G401.6 (cell line): ENCODE data around the gene NAP1L4.

Source experiments
- FAIRE-seq: peaks from 2 replicates; lab custom pipeline; 2012; peaks lifted over from hg19 to GRCh38; lab: Jason Lieb, UNC

Gene NAP1L4

DNA sequence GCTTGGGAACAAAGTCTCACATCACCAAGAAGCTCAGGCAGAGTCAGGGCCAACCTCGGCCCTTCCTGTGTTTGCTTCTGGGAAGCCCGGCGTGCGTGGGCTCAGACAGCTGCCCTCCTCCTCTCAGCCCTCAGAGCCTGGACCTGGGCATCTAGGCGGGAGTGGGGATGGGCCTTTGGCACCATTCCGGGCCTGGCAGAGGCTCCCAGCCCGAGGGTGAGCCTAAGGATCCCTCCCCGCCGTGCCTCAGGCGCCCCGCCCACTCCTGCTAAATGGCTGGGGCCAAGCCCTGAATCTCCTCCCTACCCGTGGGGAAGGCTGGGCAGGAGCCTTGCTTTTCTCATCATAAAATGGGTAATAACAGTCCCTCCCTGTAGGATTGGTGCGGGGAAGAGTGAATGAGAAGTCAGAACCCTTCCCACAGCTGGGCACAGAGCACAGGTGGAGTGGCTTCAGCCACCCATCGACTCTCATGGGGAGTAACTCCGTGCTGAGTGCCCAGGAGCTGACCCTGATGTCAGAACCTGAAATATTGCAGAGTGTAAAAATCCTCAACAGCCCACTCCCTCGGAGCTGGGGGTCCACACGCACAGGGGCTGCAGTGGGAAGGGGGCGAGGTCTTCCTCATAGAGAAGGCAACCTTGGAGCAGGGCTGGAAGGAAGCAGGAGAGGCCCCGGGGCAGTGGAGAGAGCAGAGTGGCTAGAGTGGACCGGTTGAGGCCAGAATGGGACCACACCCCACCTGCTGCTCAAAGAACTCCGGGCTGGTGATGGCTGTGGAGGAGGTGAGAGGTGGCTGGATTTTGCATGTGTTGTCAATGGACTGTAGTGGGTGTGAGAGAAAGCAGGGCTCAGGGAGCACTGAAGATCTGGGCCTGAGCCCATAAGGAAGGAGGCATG, 87.7 kb downstream of the NAP1L4 start:
- no peak for FAIRE-seq

DNA sequence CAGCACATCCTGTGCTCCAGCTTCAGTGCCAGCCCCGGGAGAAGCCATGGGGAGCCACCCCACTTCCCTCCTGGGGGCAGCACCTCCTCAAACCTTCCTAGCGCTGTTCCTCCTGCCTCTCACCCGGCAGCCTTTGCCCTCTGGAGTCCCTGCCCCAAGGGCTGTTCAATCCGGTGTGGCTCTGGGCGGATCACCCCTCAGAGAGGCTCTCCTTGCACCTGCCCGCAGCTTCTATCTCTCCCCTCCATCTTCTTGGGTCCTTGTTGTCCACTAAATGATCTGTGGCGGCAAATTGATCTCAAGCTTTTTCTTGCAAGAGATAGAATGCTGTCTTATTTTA, 88.5 kb downstream of the NAP1L4 start:
- no peak for FAIRE-seq

DNA sequence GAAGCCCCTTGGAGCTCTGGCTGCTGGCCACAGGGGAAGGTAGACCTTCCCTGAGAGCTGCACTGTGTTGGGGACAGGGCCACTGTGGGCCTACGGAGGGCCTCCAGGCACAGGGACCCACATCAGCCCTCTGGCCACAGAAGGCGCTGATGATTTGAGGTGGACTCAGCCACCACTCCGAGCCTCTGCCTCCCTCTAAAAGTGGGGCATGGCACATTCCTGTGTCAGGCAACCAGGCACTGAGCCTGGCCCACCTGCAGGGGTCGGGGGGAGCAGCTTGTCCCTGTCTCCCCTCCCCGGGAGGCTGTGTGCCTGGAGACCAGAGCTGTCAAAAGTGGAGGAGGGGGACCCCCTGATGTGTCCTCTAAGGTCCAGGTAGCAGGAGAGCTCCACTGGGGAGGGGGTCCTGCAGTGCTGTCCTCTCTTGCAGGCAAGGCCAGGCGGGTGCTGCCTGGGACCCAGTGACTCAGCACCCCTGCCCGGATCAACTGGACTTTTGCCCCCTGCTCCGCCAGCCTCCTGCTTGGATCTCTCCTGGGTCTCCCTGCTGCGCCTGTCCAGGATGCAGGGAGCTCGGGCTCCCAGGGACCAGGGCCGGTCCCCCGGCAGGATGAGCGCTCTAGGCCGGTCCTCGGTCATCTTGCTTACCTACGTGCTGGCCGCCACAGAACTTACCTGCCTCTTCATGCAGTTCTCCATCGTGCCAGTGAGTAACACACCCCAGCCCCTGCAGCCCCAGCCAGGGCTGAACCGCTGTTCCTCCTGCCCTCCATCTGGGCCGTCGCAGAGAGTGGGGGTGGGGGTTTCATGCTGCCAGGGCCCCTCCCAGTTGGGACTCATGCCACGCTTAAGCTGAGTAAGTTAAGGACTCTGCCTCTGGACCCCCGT, 89.1 kb downstream of the NAP1L4 start:
- no peak for FAIRE-seq

DNA sequence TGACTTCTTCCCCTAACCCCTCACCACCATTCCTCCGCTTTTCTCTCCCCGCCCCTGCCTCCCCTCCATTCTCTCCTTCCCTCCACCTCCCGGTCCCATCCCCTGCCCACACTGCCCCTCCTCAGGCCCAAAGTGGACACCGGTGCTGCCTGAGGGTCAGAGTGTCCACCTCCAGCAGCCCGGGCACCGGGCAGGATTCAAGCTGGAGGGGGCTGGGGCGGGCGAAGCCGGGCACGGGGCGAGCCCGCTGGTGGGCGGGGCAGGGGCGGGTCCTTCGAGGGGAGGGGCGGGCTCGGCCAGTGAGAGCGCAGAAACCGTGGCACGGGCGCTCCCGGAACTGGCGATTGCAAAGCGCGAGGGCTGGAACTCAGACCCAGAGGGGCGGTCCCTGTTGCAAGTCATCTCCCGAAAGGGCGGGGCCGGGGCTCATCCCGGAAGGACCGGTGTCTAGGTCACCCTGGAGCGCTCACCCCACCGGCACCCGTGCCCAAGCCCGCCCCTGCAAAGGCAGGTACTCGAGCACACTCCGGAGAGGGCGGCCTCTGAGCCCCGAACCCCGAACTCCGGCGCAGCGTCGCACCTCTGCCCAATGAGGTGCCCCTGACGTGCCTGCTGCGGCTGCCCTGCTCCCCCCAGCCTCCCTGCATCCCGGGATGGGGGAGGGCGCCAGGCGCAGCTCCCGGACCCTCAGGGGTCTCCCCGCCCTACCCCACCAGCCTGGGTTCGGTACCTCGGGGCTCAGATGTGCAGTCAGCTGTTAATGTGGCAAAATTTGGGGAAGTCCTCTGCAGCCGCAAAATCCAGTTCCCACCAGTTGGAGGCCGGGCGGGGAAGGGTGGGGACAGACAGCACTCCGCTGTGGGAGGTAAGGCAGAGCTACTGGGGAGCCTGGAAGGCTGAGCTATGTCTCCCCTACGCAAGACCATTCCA, 90.0 kb downstream of the NAP1L4 start:
- no peak for FAIRE-seq

DNA sequence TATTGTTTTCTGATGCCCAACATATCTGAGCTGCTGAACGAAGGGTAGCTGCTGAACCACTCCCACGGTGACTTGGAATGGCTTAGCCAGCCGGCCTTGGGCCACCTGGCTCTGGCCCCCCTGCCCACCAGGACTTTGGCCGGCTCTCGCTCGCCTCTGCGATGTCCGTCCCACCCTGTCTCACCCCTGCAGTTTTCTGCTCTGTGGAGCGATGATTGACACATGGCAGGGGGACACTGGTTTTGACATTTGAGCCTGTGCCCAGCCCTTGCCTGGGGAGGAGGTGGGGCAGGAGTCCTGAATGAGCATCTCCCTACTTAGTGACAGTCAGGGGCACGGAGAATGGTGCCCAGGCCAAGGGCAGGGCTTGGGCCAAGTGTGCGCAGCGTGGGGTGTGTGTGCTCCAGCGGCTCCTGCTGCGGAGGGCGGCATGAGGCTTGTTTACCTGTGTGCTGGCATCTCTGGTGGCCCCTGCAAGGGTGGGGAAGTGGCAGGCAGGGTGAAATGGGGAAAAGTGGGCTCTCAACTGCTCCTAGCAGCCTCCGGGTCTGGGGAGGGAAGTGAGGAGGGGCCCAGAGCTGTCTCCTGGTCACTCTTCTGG, 90.8 kb downstream of the NAP1L4 start:
- FAIRE-seq, result no peak

DNA sequence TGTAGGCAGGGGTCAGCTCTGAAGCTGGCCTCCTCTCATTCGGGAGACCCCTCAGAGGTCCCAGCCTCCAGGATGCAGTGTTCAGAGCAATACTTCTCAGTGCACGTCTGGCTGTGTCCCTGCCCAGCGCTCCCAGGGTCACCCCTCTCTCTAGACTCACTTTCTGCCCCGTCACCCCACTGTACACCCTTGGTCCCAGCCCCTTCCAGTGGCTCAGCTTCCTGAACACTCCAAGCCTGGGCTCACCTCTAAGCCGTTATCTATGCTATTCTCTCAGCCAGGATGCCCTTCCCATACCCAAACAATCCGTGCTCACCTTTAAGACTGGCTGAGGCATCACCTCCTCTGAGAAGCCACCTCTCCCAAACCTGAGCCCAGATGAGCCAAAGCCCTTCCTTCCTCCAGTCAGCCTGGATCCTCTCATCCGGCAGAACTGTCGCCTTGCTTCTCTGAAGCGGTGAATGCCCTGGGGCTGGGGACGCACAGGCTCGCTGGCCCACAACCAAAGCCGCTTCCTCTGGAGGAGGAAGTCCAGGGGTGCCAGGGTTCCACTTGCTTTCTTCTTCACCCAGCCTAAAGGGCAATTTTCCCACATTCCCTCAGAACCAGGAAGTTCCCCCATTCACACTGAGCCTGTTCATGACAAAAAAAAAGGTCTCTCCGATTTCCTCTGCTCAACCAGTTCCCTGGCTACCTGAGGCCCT, 92.9 kb downstream of the NAP1L4 start:
- FAIRE-seq, result no peak

DNA sequence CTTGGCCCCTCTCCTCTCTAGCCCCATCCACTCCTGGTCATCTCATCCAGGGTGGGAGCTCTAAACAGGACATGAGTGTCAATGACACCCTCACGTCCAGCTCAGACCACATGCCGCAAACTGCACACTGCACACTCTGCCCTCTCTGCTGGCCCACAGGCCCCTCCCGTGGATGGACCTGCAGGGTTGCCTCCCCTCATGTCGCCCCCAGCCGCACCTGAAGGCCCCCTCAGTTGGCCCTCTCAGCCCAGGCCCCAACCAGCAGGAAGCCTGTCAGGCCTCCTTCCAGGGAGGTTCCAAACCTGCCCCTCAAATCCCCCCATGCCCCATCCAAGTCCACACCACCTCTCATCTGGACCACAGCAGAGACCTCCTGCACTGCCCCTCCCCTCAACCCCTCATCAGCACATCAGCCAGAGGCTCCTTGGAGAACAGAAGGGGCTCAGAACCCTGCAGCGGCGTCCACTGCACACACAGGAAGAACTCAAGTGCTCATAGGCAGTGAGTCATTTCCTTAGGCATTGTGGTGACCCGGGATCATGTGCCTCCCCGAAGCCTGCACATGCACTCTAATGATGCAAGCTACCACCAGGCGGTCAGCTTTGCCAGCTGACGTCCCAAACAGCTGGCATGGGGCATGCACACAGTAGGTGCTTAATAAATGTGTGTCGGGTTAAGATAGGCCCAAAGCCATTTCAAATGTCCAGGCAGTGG, 93.6 kb downstream of the NAP1L4 start:
- no peak for FAIRE-seq

DNA sequence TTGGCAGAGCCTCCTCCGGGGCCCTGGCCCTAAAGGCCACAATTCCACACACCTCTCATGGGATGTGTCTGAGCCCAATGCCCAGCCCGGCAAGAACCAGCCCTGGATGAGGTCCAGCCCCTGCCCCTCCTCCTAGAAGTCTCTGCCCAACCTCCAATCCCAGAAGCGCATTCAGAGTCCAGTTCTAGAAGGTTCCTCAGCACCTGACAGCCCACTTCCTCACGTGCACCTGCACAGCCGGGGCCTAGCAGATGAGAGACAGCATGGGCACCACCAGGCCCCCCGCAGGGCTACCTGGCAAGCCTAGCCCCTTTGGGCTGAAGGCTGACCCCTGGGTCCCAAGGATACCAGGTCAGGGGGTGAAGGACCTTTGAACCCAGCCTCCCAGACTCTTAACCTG, 95.1 kb downstream of the NAP1L4 start:
- FAIRE-seq, result no peak

DNA sequence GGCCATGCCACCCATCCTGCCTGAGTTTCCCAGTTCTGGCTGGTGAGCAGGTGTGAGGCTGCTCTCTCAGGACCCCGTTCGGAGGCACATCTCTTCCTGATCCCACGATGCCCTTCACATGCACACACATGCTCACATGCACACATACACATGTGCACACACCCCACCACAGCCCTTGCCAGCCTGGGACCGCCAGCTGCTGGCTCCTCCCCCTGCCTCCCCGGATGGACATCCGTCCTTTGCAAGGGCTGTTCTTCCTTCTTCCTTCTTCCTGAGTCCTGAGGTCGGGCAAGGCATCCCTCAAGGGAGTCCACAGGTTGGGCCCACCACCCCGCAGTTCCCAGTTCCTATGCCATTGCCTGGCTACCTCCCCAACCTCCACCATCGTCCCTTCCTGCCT, 96.1 kb downstream of the NAP1L4 start:
- no peak for FAIRE-seq
